GM21786 (cell line): ENCODE measurements around the gene CGN.

Experiments used
- ATAC-seq: cut with Tn5 transposase; IDR thresholded peaks from one replicate; pipeline ENCODE4 v1.9.1; 2021; ENCODE audit not compliant: unreplicated experiment

CGN gene

DNA sequence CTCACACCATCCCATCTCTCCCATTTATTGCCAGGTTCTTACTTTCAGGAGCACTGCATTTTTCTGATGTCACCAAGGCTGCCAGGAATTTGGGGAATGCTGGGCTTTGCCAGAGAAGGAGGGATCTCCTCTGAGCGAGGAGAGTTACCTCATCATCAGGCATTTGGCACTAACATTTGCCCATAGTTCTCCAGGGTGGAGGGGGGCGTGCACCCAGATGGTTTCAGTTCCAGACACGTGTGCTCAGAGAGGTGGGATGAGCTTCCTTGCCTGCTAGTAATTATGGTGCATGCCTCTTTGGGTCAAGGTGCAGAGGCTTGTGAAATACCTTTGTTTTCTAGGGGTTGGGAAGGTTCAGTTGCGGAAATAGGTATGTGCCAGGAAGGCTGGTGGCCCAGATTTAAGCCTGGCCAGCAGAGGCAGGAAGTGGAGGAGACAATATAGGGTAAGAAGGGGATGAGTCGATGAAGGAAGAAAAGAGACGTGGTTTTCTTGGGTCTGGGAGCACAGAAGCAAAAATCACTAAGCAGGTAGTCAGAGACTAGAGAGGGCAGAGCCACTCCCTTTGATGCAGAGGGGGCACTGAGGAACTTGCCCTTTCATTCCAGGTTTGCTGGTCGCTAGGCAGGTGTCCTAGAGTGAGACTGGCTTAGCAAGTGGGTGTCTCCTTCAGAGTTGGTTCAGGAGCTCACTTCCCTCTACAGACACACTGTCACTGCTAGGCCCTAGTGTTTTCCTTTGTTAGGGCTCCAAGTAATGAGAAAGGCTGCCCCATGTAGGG is 36.1 kb downstream of the CGN start:
- ATAC-seq: no peak

DNA sequence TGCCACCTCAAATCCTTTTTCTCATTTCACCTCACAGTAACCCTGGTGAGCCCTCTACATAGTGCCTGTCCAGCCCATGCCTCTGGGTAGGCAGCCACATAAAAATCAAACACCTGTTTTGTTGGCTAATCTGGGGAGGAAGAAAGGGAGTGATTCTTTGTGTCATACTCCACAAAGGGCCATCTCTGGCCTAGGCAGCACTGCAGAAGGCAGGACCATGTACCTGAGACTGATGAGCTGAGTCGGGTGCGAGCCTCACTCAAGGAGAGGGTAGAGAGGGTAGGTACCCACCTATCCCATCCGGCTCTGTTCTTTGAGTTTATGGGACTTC is 36.7 kb downstream of the CGN start:
- no peak for ATAC-seq

DNA sequence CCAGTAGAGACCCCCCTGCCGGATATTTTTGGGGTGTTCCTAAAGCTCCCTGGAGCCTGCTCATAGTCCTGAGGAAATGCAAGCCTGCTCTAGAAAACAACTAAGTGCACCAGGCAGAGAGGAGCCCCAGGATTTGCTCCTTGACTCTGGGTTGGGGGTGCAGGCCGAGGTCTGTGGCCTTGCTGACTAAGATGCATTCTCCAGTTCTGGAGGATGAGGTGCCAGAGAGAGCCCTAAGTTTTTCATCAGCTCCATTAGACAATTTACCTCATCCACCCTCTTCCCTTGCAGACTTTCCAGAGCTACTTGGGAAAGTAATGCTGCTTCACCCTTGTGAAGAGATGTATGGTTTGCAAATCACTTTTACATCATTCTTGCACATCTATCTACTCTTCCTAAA is 38.0 kb downstream of the CGN start:
- no peak for ATAC-seq

DNA sequence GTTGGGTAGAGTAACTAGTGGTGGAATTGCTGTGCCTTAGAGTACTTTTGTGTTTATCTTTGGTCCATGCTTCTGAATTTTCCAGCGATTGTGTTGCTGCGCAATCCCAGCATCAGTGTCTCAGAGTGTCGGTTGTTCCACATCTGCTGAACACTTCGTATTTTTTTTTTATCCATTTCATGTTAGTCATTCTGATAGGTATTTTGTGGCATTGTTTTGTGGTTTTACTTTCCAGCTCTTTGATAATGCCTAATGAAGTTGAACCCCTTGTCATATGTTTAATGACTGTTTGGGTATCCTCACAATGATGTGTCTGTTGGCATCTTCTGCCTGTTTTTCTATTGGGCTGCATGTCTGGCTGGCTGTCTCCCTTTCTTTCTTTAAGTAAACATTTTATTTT is 42.5 kb downstream of the CGN start:
- no peak for ATAC-seq

DNA sequence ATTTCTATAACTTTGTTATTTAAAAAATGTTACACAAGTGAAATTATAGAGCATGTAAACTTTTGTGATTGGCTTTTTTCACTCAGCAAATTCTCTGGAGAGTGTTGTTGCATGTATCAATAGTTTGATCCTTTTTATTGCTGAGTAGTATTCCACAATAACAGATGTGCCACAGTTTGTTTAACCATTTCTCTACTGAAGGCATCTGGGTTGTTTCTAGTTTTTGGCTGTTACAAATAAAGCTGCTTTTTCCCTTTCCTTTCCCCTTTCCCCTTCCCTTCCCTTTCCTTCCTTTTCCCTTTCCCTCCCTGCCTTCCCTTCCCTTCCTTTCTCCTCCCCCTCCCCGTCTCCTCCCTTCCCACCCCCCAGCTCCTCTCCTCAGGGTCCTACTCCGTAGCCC is 44.9 kb downstream of the CGN start:
- no peak for ATAC-seq

DNA sequence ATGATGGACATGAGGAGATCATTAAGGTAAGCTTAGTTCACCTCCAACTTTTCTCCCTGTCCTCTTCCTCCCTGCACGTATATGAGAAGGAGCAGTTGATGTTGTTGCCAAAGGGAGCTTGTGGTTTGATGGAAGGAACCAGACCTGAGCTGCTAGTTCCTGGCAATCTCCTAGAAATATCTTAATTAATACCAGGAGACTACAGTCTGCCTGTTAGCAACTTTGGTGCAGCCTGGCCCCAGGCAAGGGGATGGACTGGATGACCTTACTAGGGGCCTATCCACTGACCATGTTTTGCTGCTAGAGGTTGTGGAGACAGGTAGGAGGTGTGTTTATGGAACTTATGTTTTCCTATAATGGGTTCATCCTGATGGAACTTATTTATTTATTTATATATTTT is 51.5 kb downstream of the CGN start:
- no peak for ATAC-seq

DNA sequence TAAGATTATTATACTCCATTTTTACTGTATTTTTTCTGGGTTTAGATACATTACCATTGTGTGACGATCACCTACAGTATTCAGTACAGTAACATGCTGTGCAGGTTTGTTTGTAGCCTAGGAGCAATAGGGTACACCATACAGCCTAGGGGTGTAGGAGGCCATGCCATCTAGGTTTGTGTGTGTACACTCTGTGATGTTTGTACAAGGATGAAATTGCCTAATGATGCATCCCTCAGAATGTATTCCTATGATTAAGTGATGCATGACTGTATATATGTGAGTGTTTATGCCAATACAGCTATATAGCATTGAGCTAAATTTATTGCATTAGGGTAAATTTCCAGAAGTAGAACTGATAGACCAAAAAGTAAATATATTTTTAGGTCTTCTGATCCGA is 52.2 kb downstream of the CGN start:
- no peak for ATAC-seq

DNA sequence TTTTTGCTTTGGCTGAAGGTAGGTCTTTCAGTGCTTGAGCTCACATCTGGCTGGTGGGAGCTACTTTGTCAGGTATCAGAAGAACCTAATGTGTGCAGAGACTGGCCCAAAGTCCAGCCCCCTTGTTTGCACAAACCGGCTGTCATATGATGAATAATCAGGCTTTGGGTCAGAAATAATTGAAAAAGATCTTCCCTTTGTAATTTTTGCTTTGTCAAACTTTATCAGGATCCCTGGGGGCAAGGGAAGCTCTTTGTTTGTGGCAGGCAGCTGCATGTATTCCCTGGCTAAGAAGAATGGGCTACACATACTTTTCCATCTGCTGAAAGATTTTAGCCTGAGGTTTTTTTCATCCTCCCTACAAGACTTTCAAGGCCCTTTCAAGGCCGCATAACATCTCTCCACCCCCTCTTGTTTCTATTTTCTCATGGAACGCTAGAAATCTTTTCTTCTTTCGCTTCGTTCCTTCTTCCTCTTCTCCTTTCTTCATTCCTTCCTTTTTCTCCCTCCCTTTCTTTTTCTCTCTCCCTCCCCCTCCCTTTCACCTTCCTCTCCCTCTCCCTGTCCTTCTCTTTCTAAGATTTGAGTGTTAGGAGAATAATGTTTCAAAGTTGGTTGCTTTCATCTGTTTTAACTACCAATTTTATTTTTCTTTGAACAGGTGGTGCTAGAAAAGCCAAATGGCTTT is 54.5 kb downstream of the CGN start:
- no peak for ATAC-seq

DNA sequence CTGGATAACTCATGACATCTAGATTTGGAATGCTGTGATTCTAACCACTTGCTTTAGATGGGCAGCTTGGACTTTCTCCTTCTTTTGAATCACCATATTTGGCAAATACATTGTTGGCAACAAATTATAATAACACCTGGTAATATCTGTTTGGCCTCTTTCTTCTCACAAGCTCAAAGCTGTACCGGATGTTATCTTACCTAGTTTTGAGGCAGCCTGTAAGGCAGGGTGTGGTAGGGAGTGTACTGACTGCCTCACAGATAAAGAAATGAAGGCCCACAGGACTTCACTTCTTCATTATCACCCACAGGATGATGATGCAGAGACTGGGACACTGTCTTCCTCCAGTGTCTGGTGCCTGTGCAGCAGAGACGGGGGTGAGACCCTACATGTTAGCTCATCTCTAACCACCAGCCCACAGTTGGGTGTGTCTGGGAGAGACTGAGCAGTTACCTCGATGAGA is 57.5 kb downstream of the CGN start:
- no peak for ATAC-seq

DNA sequence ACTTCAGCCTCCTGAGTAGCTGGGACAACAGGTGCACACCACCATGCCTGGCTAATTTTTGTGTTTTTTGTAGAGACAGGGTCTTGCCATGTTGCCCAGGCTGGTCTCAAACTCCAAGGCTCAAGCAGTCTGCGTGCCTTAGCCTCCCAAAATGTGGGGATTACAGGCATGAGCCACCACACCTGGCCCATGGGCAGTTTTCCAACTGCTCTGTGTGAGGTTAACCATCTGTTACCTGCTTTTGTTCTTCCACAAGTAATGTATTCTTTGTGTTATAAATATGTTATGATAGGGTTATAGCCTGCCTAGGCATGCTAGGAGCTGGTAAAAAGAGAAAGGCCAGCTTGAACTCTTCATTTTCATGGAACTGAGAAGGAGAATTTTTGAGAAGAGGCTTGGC is 59.6 kb downstream of the CGN start:
- ATAC-seq: no peak

DNA sequence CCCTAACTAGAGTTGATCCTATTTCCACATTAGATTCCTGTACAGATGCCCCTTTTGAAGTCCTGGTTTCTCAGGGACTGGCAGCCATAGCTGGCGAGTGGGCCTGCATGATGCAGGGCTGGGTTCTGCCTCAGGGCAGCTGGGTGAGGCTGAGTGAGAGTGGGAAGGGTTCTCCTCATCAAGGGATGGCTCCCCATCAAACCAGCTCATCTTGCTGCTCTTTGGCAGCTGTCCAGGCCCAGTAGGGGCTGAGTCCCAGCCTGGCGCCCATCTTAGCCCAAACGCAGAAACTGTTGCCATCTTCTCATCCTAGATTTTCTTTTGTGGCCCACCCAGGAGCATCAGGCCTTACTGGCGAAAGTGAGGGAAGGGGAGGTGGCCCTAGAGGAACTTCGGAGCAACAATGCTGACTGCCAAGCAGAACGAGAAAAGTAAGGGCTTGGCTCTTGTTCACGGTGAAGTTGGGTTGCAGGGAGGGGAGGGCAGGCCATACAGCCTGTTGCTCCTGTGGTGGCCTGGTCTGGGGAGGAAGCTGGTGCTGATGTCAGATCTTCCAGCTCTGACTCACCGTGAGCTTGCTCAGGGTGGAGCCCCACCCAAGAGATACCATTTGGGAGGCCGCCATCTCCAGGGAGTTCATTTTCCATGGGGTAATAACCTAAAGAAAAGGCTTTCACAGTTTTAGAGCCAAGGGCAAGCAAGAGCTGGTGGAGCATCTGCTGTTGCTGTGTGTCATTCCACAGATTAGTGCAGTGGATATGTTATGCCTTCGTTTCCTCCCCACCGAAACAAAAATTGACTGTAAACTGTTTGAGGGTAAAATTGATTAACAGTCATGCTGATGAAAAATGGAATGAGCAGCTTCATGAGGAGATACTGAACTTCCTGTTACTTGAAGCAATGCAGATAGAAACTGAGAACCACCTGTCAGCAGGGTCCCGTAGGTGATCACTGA is 63.7 kb downstream of the CGN start:
- no peak for ATAC-seq

DNA sequence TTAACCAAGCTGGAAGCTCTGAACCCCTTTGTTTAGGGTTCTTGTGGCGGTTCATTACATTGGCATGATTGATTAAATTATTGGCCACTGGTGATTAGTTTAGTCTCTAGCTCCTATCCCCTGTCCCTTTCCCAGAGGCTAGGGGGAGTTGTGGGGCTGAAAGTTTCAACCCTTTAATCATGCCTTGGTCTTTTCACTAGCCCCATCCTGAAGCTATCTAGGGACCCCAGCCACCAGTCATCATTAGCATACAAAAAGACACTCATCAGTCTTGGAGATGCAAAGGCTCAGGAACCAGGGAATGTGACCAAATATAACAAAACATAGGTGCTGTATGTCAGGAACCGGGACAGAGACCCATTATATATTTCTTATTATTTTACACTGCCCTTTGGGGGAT is 66.0 kb downstream of the CGN start:
- no peak for ATAC-seq

DNA sequence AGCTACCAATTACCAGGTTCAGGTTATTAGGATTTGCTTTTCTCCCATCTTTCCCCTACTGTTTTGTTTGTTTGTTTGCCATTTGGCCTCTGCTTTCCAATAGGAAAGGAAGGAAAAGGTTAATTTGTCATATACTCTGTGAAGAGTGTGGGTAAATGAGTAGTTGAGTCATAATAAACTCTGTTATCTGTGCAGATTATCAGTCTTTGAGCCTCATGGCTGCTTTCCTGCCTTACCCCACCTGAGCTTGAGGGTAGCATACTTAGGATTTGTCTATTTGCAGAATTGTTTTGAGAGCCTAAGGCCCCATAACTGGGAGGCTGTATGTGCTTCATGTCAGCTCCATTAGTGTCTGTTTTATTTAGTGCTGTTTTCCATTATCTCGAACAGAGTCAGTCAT is 67.8 kb downstream of the CGN start:
- no peak for ATAC-seq

DNA sequence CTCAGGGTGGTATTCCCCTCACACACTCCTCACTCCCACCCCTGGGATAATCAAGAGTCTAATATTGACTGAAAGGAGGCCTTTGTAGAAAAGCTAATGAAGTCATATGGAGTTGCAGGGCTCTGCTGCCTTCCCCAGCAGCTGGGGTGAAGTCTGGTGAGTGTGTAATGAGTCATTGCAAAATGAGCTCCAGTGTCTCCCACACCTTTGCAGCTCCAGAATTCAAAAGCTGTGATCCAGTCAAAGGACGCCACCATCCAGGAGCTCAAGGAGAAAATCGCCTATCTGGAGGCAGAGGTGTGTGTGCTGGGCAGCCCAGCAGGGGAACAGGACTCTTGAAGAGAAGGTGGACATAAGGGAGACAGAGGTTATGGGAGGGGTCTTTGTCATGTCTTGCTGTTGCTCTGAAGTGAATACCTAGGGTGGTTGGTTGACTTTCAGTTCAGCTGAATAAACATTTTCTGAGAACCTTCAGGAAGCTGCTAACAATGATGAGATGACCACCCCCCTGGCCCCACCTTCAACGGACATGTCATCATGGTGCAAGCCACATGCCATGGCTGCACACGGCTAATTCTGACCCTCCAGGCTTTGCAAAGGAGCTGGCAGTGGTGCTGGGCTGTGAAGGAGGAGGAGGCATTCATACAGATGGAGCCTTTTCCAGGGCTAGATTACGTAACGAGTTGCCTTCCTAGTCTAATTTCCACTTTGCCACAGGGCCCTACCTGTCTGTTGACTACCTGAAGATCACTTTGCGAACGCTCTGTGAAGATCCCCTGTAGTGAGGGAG is 68.4 kb downstream of the CGN start:
- no peak for ATAC-seq

DNA sequence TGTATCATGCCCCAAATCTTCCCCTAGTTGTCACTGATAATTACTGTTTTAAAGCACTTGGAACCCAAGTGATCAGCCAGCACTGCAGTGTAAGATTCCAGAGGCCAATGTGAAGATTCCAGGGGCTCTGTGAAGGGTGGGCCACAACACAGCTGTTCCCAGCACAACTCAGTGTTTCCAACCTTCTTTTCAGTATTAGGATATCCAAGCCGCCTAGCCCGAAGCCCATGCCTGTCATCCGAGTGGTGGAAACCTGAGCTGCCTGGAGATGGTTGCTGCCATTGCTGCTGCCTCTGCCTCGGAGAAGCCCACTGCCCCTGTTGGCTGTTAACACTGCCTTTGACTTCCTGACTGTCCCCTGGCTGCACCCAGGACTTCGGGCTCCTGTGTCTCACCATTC is 70.3 kb downstream of the CGN start:
- ATAC-seq: no peak

DNA sequence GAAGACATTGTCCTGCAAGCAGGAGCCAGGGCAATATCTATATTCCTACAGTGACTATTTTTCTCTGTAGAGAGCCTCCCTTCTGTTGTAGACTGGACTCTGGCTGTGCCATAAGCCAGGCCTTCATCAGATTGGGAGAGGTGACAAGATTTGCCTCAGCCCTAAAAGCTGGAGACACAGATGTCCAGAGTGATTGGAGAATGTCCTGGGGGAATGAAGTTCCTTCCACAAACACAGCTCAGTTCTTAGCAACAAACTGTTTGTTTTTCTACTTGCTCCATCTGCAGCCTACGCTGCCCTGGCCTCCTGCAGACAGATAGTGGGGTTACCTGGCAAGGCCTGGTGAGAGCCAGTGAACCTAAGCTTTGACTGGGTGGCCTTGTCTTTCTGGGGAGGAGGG is 70.7 kb downstream of the CGN start:
- ATAC-seq: no peak

DNA sequence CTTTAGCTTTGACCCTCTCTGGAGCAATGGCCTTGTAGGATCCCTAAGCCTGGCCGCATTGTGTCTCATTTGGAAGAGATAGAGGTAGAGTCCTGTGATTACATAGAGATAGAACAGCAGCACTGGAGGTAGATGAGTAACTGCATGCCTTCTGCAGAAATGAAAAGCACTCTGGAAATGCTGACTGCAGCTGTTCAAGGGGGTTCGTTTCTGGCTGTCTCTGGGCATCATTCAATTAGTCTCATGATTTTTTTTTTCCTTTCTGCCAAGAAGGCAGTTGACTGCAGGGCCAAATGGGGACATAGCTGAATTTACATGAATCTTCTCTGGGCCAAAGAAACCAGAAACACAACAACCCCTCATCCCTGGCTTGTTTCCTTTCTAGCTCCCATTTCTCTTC is 72.6 kb downstream of the CGN start:
- ATAC-seq: no peak

DNA sequence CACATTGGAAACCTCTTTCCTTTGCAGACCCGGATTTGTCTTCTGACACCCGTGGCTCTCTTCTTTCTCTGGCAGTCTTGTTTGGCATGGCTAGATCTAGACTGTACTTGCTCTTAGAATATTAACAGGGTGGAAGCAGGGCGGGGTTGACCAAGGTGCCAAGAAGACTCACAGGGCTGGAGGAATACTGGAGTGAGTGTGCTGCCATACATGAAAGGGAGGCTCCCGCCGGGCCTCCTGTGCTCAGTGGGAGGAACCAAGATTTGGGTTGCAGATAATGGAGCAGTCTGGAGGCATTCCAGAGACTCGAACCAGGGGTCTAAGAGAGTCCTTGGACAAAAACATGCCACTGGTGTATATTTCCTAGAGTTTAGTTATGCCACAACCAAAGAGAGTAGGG is 73.1 kb downstream of the CGN start:
- ATAC-seq: no peak

DNA sequence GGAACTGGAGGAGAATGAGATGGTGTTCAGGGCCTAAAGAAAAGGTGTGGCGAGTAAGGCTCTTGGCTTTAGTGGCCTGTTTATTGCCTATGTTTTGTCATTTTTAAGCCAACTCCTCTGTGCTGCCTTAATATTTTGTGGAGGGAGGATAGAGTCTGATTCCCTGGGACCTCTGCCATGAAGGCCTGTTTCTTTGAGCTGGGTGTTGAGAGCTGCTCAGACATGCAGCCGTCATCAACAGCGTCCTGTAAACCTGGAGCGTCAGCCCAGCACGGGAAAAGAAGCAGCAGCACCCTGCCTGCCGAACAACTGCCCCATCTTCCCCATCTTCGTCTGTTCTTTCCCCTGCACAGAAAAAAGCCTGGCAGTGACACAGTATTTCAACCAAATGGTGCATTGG is 73.6 kb downstream of the CGN start:
- ATAC-seq: no peak

DNA sequence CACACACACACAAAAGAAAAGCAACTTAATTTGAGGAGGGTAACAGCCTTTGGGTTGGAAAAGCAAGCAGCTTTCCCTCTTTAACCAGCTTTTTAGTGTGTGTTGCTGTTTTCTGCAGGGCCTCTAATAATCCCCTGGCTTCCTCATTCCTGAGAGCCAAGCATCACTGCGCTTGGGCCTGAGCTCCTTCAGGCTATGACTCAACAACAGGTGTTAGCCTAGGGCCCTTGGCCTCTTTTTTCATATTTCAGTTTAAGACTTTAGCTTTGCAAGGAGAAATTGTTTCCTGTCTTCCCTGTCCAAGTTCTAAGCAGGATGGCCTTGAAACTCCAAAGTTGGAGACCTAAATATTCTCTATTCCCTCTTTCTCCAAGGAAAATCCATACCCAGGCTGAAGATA is 74.4 kb downstream of the CGN start:
- no peak for ATAC-seq
